Measurements from ENCODE around the gene RASL11B.

DNA sequence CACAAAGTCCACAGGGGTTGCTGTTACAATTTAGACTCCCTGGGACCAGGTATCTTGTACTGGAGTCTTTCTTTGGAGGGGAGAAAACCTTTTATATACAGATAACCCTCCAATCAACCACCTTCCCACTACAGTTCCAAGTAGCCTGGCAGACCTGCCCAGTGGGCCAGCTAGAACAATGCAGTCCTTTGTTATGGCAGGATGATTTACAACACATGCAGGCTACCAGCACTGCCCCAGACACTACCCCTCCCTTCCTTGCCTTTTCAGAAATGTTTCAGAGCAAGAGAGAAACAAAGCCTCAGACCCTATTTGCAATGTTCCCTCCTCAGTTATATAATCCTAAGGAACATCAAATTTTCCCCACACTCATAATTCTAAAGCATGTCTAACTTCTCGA, 11.1 kb downstream of the RASL11B start:
- TF ChIP-seq FOXK2 (IDR thresholded peaks at IDR 0.05): no peak
- no peak for TF ChIP-seq SUZ12 (IDR thresholded peaks at IDR 0.05)
- TF ChIP-seq BHLHE40 (IDR thresholded peaks at IDR 0.05; ENCODE audit: borderline replicate concordance): no peak
